ENCODE data around the gene CEACAM18. TPM values are rescaled to one million over a fixed set of nuclear protein-coding genes. Genes with fewer than 3 reads are reported as not detected.

CEACAM18 gene
- total RNA-seq, 1 donor from 2014 or later: not detected

- no peak for DNase-seq (ENCODE audit: low spot score)
- Mint-ChIP-seq H3K27me3 (ENCODE audit: unreplicated experiment) (peaks cover 2% of the 10 kb centered on the region), H3K27ac (ENCODE audit: unreplicated experiment) (no peak overlapping the region), H3K9me3 (ENCODE audit: unreplicated experiment) (peaks cover 8% of the 10 kb centered on the region), H3K36me3 (ENCODE audit: low read depth, unreplicated experiment) (peaks cover 6% of the 10 kb centered on the region), H3K4me1 (ENCODE audit: unreplicated experiment) (peaks cover 8% of the 10 kb centered on the region), H3K4me3 (ENCODE audit: unreplicated experiment) (no peak overlapping the region)
- TF ChIP-seq, protein P1, sequence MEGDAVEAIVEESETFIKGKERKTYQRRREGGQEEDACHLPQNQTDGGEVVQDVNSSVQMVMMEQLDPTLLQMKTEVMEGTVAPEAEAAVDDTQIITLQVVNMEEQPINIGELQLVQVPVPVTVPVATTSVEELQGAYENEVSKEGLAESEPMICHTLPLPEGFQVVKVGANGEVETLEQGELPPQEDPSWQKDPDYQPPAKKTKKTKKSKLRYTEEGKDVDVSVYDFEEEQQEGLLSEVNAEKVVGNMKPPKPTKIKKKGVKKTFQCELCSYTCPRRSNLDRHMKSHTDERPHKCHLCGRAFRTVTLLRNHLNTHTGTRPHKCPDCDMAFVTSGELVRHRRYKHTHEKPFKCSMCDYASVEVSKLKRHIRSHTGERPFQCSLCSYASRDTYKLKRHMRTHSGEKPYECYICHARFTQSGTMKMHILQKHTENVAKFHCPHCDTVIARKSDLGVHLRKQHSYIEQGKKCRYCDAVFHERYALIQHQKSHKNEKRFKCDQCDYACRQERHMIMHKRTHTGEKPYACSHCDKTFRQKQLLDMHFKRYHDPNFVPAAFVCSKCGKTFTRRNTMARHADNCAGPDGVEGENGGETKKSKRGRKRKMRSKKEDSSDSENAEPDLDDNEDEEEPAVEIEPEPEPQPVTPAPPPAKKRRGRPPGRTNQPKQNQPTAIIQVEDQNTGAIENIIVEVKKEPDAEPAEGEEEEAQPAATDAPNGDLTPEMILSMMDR (IDR thresholded peaks at IDR 0.05; ENCODE audit: unreplicated experiment): no peak
Observed at GRCh38 chr19:51448011-51448410, 30.3 kb upstream of the CEACAM18 start.

- Mint-ChIP-seq H3K9me3 (ENCODE audit: unreplicated experiment) (peaks cover 8% of the 10 kb centered on the region), H3K27me3 (ENCODE audit: unreplicated experiment) (peaks cover 1% of the 10 kb centered on the region), H3K27ac (ENCODE audit: unreplicated experiment) (no peak overlapping the region), H3K36me3 (ENCODE audit: low read depth, unreplicated experiment) (peaks cover 6% of the 10 kb centered on the region), H3K4me1 (ENCODE audit: unreplicated experiment) (peaks cover 8% of the 10 kb centered on the region), H3K4me3 (ENCODE audit: unreplicated experiment) (no peak overlapping the region)
- TF ChIP-seq, protein P1 (IDR thresholded peaks at IDR 0.05; ENCODE audit: unreplicated experiment): no peak
- DNase-seq (ENCODE audit: low spot score): no peak
Observed at GRCh38 chr19:51448411-51449016, 29.8 kb upstream of the CEACAM18 start.

DNA sequence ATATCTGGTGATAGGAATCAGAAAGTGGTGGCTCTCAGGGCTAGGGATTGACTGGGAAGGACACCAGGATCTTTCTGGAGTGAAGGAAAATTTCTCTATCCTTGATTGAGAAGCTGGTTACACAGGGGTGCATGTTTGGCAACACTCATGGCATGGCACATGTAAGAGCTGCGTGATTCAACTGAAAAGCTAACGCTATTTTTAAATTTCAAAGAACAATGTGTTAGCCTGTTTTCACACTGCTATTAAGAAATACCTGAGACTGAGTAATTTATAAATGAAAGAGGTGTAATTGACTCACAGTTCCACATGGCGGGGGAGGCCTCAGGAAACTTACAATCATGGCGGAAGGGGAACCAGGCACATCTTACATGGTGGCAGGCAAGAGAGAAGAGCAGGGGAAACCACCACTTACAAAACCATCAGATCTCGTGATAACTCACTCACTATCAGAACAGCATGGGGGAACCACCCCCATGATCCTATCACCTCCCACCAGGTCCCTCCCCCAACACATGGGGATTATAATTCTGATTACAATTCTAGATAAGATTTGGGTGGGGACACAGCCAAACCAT, 27.5 kb upstream of the CEACAM18 start:
- DNase-seq (ENCODE audit: low spot score): no peak
- Mint-ChIP-seq H3K4me3 (ENCODE audit: unreplicated experiment) (no peak overlapping the region), H3K27me3 (ENCODE audit: unreplicated experiment) (peaks cover 1% of the 10 kb centered on the region), H3K36me3 (ENCODE audit: low read depth, unreplicated experiment) (peaks cover 6% of the 10 kb centered on the region), H3K9me3 (ENCODE audit: unreplicated experiment) (peaks cover 8% of the 10 kb centered on the region), H3K27ac (ENCODE audit: unreplicated experiment) (no peak overlapping the region), H3K4me1 (ENCODE audit: unreplicated experiment) (peaks cover 8% of the 10 kb centered on the region)
- TF ChIP-seq, protein P1 (IDR thresholded peaks at IDR 0.05; ENCODE audit: unreplicated experiment): no peak

DNA sequence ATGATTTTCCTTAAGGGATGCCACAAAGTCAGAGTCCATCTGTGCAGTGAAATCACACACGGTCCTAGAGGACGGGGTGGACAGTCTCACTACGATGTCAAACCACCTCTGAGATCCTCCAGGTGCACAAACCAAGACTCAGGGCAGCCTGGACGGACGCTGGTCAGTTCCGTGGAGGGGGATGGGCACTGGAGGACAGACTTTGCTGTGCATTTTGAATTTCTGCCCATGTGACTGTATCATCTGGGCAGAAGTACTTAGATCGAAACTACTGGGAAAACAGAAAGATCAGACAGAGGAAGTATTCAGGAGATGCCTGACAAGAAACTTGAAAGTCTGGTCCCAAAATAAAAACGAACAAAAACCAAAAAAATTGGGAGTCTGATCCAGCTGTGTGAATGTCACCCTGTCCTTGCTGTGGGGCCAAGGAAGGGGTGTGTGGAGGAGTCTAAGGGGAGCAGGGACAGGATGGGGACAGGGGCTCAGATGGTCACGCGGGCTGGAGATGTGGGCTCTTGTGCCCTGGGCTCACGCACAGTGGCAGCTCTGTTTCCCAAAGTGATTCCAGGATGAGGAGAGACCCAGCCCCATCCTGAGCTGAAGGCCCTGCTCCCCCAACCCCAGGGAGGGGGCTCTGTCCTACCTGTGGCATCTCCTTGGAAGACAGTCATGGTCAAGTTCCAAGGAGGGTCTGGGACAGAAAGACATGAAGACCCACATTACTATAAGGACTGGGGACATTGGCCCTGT, 21.6 kb upstream of the CEACAM18 start:
- Mint-ChIP-seq H3K36me3 (ENCODE audit: low read depth, unreplicated experiment) (peaks cover 9% of the 10 kb centered on the region), H3K27ac (ENCODE audit: unreplicated experiment) (no peak overlapping the region), H3K4me1 (ENCODE audit: unreplicated experiment) (peaks cover 13% of the 10 kb centered on the region), H3K9me3 (ENCODE audit: unreplicated experiment) (no peaks in the 10 kb centered on the region), H3K27me3 (ENCODE audit: unreplicated experiment) (peaks cover 5% of the 10 kb centered on the region), H3K4me3 (ENCODE audit: unreplicated experiment) (no peak overlapping the region)
- DNase-seq (ENCODE audit: low spot score): no peak
- TF ChIP-seq, protein P1 (IDR thresholded peaks at IDR 0.05; ENCODE audit: unreplicated experiment): no peak
